SKM-1 (cell line): ENCODE results near the gene DPP9.
"Not testable (repeated sequence)": the region's sequence is repeated elsewhere in the genome, so short reads cannot be mapped to it uniquely, and the experiment has no call there.

Experiments
- DNase-seq: peaks from one replicate; lab custom pipeline; 2025; ENCODE audit not compliant: unreplicated experiment; lab: John Stamatoyannopoulos, UW

Gene DPP9

GRCh38 chr19:4689403-4689802 lies 34.2 kb downstream of the DPP9 start:
- DNase-seq, result no peak

GRCh38 chr19:4688587-4688986 lies 35.1 kb downstream of the DPP9 start:
- no peak for DNase-seq

- no peak for DNase-seq
Observed at GRCh38 chr19:4687396-4687795, 36.2 kb downstream of the DPP9 start.

GRCh38 chr19:4686700-4687099 lies 36.9 kb downstream of the DPP9 start:
- DNase-seq, result no peak

- DNase-seq, result no peak
Observed at GRCh38 chr19:4684312-4685095, 39.1 kb downstream of the DPP9 start.

GRCh38 chr19:4682417-4683200 lies 41.0 kb downstream of the DPP9 start:
- no peak for DNase-seq

- not testable (repeated sequence) for DNase-seq
Observed at GRCh38 chr19:4680021-4680420, 43.6 kb downstream of the DPP9 start.

- DNase-seq, result no peak
Observed at GRCh38 chr19:4678881-4679790, 44.5 kb downstream of the DPP9 start.

- DNase-seq, result no peak
Observed at GRCh38 chr19:4676955-4677731, 46.5 kb downstream of the DPP9 start.

GRCh38 chr19:4675346-4675745 lies 48.3 kb downstream of the DPP9 start:
- no peak for DNase-seq

- no peak for DNase-seq
Observed at GRCh38 chr19:4673726-4674125, 49.9 kb downstream of the DPP9 start.

- no peak for DNase-seq
Observed at GRCh38 chr19:4673216-4673615, 50.4 kb downstream of the DPP9 start.

GRCh38 chr19:4671185-4671851 lies 52.3 kb downstream of the DPP9 start:
- DNase-seq, result no peak

- DNase-seq, result peak; percentile 71
Observed at GRCh38 chr19:4669723-4670480, 53.7 kb downstream of the DPP9 start, which contains the start of gene MYDGF. MYDGF (minus strand) TSS chr19:4670342; CDS start chr19:4670334, 8 bp downstream.

GRCh38 chr19:4664642-4665041 lies 59.0 kb downstream of the DPP9 start:
- no peak for DNase-seq

GRCh38 chr19:4662812-4663211 lies 60.8 kb downstream of the DPP9 start:
- DNase-seq, result no peak

- no peak for DNase-seq
Observed at GRCh38 chr19:4662020-4662695, 61.5 kb downstream of the DPP9 start.

GRCh38 chr19:4660993-4661392 lies 62.6 kb downstream of the DPP9 start:
- DNase-seq, result no peak
